B cell (primary cell): ENCODE data around the gene RPIA. TPM values are rescaled to one million over a fixed set of nuclear protein-coding genes. Genes with fewer than 3 reads are reported as not detected.

Experiments
- ATAC-seq: fragments of 200-7000 bp; cut with Tn5 transposase; one replicate; pipeline ENCODE4 v1.10.0; 2021; ENCODE audit warnings: low read depth, mild to moderate bottlenecking, moderate number of reproducible peaks, moderate library complexity
- CTCF ChIA-PET: fragments of 350-600 bp; sonication (Branson Sonifier 250); formaldehyde crosslinking; loops from one replicate; lab custom pipeline; 2021; ENCODE audit warnings: antibody characterized with exemption, inconsistent platforms; lab: Charles Lee
- POLR2A ChIA-PET: fragments of 350-600 bp; sonication (Branson Sonifier 250); formaldehyde crosslinking; loops from one replicate; lab custom pipeline; 2021; ENCODE audit warnings: antibody characterized with exemption; lab: Charles Lee
- DNase-seq: peaks from one replicate; pipeline ENCODE4 v3.0.0; 2013
- H2AFZ ChIP-seq: 2 replicates; pipeline ENCODE4 v1.6.1; 2012; ENCODE audit warnings: mild to moderate bottlenecking, low read depth, low read length; ENCODE audit not compliant: insufficient read depth, poor library complexity, severe bottlenecking
- H3K27ac ChIP-seq, 2 donors: 1 replicate in 1 of 2; 2 replicates in 1 of 2; pipeline ENCODE4 v1.5.1; 2012 to 2013; ENCODE audit warnings: low read length in 2 of 2, mild to moderate bottlenecking in 2 of 2, moderate library complexity in 1 of 2
- H3K27me3 ChIP-seq, 4 experiments: fragments of 200-600 bp in 1 of 4; sonication (generic) in 1 of 4; replicated peaks in 1 of 4; 1 replicate in 2 of 4; 2 replicates in 2 of 4; pipeline versions ENCODE4 v1.6.1 to v1.7.0; 2013 to 2016; ENCODE audit warnings: low read length in 3 of 4, mild to moderate bottlenecking in 2 of 4, mixed read lengths in 1 of 4, moderate library complexity in 1 of 4; ENCODE audit not compliant: insufficient read depth in 4 of 4, control insufficient read depth in 3 of 4; ENCODE audit errors: control extremely low read depth in 1 of 4
- H3K36me3 ChIP-seq, 2 experiments: replicated peaks in 1 of 2; 1 replicate in 1 of 2; 2 replicates in 1 of 2; pipeline versions ENCODE4 v1.6.1 to v1.7.1; 2013; ENCODE audit warnings: low read length in 1 of 2; ENCODE audit not compliant: insufficient read depth in 2 of 2, control insufficient read depth in 1 of 2; ENCODE audit errors: control extremely low read depth in 1 of 2, extremely low read depth in 1 of 2
- H3K4me1 ChIP-seq, 2 donors: fragments of 200-600 bp in 1 of 2; sonication (generic) in 1 of 2; 1 replicate in 1 of 2; 2 replicates in 1 of 2; pipeline versions ENCODE4 v1.5.1 to v1.6.1; 2013 to 2017; ENCODE audit warnings: low read length in 2 of 2; ENCODE audit not compliant: control insufficient read depth in 2 of 2, insufficient read depth in 2 of 2
- H3K4me2 ChIP-seq: replicated peaks from 2 replicates; pipeline ENCODE3; 2012; ENCODE audit warnings: mild to moderate bottlenecking, low read depth, low read length; ENCODE audit not compliant: poor library complexity, severe bottlenecking
- H3K4me3 ChIP-seq, 5 experiments: fragments of 200-600 bp in 1 of 5; sonication (generic) in 1 of 5; 1 replicate in 3 of 5; 2 replicates in 2 of 5; pipeline versions ENCODE4 v1.5.1 to v1.7.0; 2011 to 2016; ENCODE audit warnings: low read length in 4 of 5, mild to moderate bottlenecking in 4 of 5, low read depth in 2 of 5, control low read depth in 1 of 5, moderate library complexity in 1 of 5; ENCODE audit not compliant: insufficient read depth in 1 of 5; ENCODE audit errors: control extremely low read depth in 1 of 5, extremely low read depth in 1 of 5
- H3K79me2 ChIP-seq: fragments of 200-600 bp; sonication (generic); one replicate; pipeline ENCODE4 v1.6.0; 2016; ENCODE audit warnings: low read length; ENCODE audit not compliant: control insufficient read depth, insufficient read depth
- H3K9ac ChIP-seq: fragments of 200-600 bp; sonication (generic); 2 replicates; pipeline ENCODE4 v1.6.1; 2017; ENCODE audit warnings: mild to moderate bottlenecking, low read length, moderate library complexity
- H3K9me3 ChIP-seq, 3 donors: one replicate each; pipeline versions ENCODE4 v1.6.1 to v1.7.1; 2013; ENCODE audit warnings: low read length in 2 of 3; ENCODE audit not compliant: control insufficient read depth in 2 of 3, insufficient read depth in 1 of 3; ENCODE audit errors: control extremely low read depth in 1 of 3
- H4K20me1 ChIP-seq: 2 replicates; pipeline ENCODE4 v1.6.0; 2012; ENCODE audit warnings: mild to moderate bottlenecking, low read length; ENCODE audit not compliant: insufficient read depth, control insufficient read depth, poor library complexity, severe bottlenecking
- H3K27ac Mint-ChIP-seq: one replicate; pipeline ENCODE4 v1.8.0; 2021; ENCODE audit warnings: mixed read lengths
- H3K27me3 Mint-ChIP-seq: one replicate; pipeline ENCODE4 v1.8.0; 2021; ENCODE audit warnings: mixed read lengths
- H3K4me1 Mint-ChIP-seq: one replicate; pipeline ENCODE4 v1.8.0; 2021; ENCODE audit warnings: mixed read lengths
- H3K4me3 Mint-ChIP-seq: one replicate; pipeline ENCODE4 v1.8.0; 2021; ENCODE audit warnings: mixed read lengths
- H3K9me3 Mint-ChIP-seq: one replicate; pipeline ENCODE4 v1.8.0; 2022; ENCODE audit warnings: mixed read lengths; ENCODE audit not compliant: insufficient read depth
- EZH2 ChIP-seq: IDR thresholded peaks from 2 replicates; pipeline ENCODE4 v1.6.1; 2012; ENCODE audit warnings: borderline replicate concordance, low read depth, mild to moderate bottlenecking, moderate library complexity, low read length; ENCODE audit not compliant: insufficient read depth, poor library complexity, severe bottlenecking
- WGBS: methylation state at CpG from one replicate; pipeline ENCODE4 v1.1.5; 2013; ENCODE audit warnings: missing lambda C conversion rate; ENCODE audit not compliant: insufficient coverage; 5-methylcytosine and 5-hydroxymethylcytosine counted together
- intact Hi-C: fragments of 100-400 bp; cut with micrococcal nuclease; formaldehyde crosslinking; loops from one replicate; pipeline ENCODE4 v1.10.0; 2022
- polyA plus RNA-seq: library from polyadenylated mRNA; depleted of rRNA; stranded (reverse); fragments of >200 nt; gene quantifications from 2 replicates; pipeline ENCODE4 v1.2.3, GENCODE V29; 2012
- total RNA-seq, 2 donors: library from RNA; stranded (reverse); fragments of 120-200 nt in 1 of 2; gene quantifications; 1 replicate in 1 of 2; 2 replicates in 1 of 2; pipeline versions ENCODE4 v1.2.3 to v1.2.4, GENCODE V29; 2013 to 2022
- TF ChIP-seq, protein P1 (sequence below): fragments of 200-600 bp; IDR thresholded peaks from one replicate; pipeline ENCODE4 v1.8.0; 2022; ENCODE audit warnings: antibody characterized with exemption, mild to moderate bottlenecking

RPIA gene
- total and polyA plus RNA-seq, 2 donors (not counting 1 experiment from before 2014, with no cell fraction given), result 9.4 to 19.7 TPM

DNA sequence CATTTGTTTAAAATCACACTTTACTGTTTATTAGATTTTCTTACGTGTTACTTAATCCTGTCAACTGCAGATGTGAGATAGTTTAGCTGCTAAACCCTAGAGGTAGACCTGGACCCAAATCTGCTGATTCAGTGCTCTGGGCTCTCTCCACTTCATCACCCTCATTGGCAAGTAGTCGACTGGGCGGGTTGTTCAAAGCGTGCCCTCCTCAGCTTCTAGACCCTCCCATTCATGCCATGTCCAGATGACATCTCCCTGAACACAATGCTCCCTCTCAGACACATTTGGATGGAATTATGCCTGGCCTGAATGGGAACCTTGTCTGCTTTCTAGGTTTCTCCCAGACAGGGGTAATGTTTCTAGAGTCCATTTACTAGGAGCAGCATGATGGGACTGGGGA, 43.7 kb downstream of the RPIA start:
- Histone ChIP-seq H3K4me1 (peaks cover 0 to 5% of the 10 kb centered on the region in 2 donors), H3K4me2 (no peak overlapping the region), H3K79me2 (peaks cover under 1% of the 10 kb centered on the region), H3K9ac (no peak overlapping the region), H2AFZ (no peak overlapping the region), H4K20me1 (no peaks in the 10 kb centered on the region), H3K36me3 (peaks cover 2 to 41% of the 10 kb centered on the region in 2 experiments), H3K27me3 (no peaks in the 10 kb centered on the region), H3K4me3 (no peak overlapping the region), H3K9me3 (no peaks in the 10 kb centered on the region), H3K27ac (no peak overlapping the region)
- ChIA-PET CTCF (no interaction called here), POLR2A (interaction anchor here (0.5 to 0.6 kb wide), 2 partner anchors 34 to 203 kb away, joined by 3 read pairs; no protein-coding TSS in a partner anchor)
- 93% methylated on average over 3 of the region's 4 CpGs for WGBS
- H3K4me1 Mint-ChIP-seq, result peaks cover 2% of the 10 kb centered on the region
- TF ChIP-seq, protein P1, sequence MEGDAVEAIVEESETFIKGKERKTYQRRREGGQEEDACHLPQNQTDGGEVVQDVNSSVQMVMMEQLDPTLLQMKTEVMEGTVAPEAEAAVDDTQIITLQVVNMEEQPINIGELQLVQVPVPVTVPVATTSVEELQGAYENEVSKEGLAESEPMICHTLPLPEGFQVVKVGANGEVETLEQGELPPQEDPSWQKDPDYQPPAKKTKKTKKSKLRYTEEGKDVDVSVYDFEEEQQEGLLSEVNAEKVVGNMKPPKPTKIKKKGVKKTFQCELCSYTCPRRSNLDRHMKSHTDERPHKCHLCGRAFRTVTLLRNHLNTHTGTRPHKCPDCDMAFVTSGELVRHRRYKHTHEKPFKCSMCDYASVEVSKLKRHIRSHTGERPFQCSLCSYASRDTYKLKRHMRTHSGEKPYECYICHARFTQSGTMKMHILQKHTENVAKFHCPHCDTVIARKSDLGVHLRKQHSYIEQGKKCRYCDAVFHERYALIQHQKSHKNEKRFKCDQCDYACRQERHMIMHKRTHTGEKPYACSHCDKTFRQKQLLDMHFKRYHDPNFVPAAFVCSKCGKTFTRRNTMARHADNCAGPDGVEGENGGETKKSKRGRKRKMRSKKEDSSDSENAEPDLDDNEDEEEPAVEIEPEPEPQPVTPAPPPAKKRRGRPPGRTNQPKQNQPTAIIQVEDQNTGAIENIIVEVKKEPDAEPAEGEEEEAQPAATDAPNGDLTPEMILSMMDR, result no peak
- no peak for TF ChIP-seq EZH2
- H3K9me3 Mint-ChIP-seq, result no peaks in the 10 kb centered on the region
- H3K27me3 Mint-ChIP-seq, result no peaks in the 10 kb centered on the region
- ATAC-seq (no peak), DNase-seq (no peak)
- no peak overlapping the region for H3K27ac Mint-ChIP-seq
- intact Hi-C loops, result no loop called here
- H3K4me3 Mint-ChIP-seq, result no peak overlapping the region

DNA sequence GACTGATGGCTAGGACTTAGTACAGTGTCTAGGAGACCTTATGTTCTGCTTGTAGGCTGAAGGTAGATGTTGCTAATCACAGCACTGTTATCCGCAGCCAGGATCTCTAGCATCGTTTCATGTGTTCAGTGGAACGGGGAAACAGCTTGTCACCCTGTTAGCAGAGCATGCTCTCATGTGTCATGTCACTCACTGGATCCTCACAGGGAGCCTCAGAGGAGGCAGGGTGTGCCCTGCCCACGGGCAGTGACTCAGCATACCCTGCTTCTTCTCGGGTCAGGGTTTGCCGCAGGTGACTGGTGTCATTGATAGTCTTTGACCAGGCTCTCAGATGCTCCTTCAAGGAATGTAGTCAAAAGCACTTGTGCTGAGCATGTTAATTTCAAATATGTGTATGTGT, 44.4 kb downstream of the RPIA start:
- no peak overlapping the region for H3K27ac ChIP-seq
- DNase-seq (no peak), ATAC-seq (no peak)
- no peak overlapping the region for H3K4me3 Mint-ChIP-seq
- H3K4me2 ChIP-seq, result no peak overlapping the region
- intact Hi-C loops, result no loop called here
- peaks cover 0 to 5% of the 10 kb centered on the region in 2 donors for H3K4me1 ChIP-seq
- CTCF ChIA-PET, result interaction anchor here (1.1 to 3.8 kb wide), 3 partner anchors 9 to 138 kb away, joined by 4 to 19 read pairs (median 9); no protein-coding TSS in a partner anchor
- no peaks in the 10 kb centered on the region for H3K27me3 Mint-ChIP-seq
- H3K79me2 ChIP-seq, result peaks cover 4% of the 10 kb centered on the region
- no peaks in the 10 kb centered on the region for H3K9me3 Mint-ChIP-seq
- H4K20me1 ChIP-seq, result no peaks in the 10 kb centered on the region
- no peak overlapping the region for H3K4me3 ChIP-seq
- no peaks in the 10 kb centered on the region for H3K9me3 ChIP-seq
- peaks cover 2 to 41% of the 10 kb centered on the region in 2 experiments for H3K36me3 ChIP-seq
- H3K27me3 ChIP-seq, result no peaks in the 10 kb centered on the region
- H3K4me1 Mint-ChIP-seq, result peaks cover 3% of the 10 kb centered on the region
- 82% methylated on average over 6 of the region's 6 CpGs for WGBS
- POLR2A ChIA-PET, result interaction anchor here (0.6 kb wide), 1 partner anchor 204 kb away, joined by 3 read pairs; no protein-coding TSS in a partner anchor
- TF ChIP-seq, protein P1, result no peak
- no peak for TF ChIP-seq EZH2
- H3K9ac ChIP-seq, result no peak overlapping the region
- no peak overlapping the region for H2AFZ ChIP-seq
- no peak overlapping the region for H3K27ac Mint-ChIP-seq
